Measurements from ENCODE around the gene CACNA2D2.

DNA sequence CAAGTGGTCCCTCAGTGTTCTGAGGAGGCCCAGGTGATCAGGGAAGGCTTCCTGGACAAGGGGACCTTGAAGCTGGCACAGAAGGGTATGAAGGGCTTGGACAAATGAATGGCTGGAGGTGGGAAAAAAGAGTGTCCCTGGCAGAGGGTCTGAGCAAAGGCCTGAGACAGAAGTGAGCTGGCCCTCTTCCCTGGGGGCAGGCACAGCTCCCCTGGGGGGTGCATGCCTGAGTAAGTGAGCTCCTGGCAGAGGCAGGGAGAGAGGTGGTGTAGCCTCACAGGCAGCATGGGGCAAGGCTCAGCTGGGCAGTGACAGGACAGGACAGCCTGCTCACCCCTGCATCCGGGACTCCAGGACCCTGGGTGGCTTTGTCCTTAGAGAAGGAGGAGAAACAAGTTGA is 5.4 kb upstream of the CACNA2D2 start:
- TF ChIP-seq EZH2 (IDR thresholded peaks at IDR 0.05; ENCODE audit: borderline replicate concordance, low read length), result no peak
- TF ChIP-seq, protein P1, sequence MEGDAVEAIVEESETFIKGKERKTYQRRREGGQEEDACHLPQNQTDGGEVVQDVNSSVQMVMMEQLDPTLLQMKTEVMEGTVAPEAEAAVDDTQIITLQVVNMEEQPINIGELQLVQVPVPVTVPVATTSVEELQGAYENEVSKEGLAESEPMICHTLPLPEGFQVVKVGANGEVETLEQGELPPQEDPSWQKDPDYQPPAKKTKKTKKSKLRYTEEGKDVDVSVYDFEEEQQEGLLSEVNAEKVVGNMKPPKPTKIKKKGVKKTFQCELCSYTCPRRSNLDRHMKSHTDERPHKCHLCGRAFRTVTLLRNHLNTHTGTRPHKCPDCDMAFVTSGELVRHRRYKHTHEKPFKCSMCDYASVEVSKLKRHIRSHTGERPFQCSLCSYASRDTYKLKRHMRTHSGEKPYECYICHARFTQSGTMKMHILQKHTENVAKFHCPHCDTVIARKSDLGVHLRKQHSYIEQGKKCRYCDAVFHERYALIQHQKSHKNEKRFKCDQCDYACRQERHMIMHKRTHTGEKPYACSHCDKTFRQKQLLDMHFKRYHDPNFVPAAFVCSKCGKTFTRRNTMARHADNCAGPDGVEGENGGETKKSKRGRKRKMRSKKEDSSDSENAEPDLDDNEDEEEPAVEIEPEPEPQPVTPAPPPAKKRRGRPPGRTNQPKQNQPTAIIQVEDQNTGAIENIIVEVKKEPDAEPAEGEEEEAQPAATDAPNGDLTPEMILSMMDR (conservative IDR thresholded peaks at IDR 0.05 in 1 of 2, IDR thresholded peaks at IDR 0.05 in 1 of 2; ENCODE audit: extremely low read depth in 1 of 2, insufficient read depth in 1 of 2, low read depth in 1 of 2, low read length in 2 of 2), result no peak

Data from mammary epithelial cell (primary cell).